ENCODE results near the gene SLFNL1. TPM values are rescaled to one million over a fixed set of nuclear protein-coding genes. Genes with fewer than 3 reads are reported as not detected.

SLFNL1 gene
- 0.37 and 0.39 TPM in 2 replicates for total RNA-seq (2021)
- Bru-seq, nascent RNA: percentile 32 among the genes with signal in this experiment
- percentile 30 among the genes with signal in this experiment for BruChase-seq, experiment 1, labeled RNA remaining after a 2-hour chase
- BruChase-seq, experiment 2, labeled RNA remaining after a 6-hour chase: percentile 26 among the genes with signal in this experiment
- long read RNA-seq, partial matches to known transcripts: 0 of 32 reads
- long read RNA-seq, other reads (novel, unspliced or antisense): 32 of 32 reads

DNA sequence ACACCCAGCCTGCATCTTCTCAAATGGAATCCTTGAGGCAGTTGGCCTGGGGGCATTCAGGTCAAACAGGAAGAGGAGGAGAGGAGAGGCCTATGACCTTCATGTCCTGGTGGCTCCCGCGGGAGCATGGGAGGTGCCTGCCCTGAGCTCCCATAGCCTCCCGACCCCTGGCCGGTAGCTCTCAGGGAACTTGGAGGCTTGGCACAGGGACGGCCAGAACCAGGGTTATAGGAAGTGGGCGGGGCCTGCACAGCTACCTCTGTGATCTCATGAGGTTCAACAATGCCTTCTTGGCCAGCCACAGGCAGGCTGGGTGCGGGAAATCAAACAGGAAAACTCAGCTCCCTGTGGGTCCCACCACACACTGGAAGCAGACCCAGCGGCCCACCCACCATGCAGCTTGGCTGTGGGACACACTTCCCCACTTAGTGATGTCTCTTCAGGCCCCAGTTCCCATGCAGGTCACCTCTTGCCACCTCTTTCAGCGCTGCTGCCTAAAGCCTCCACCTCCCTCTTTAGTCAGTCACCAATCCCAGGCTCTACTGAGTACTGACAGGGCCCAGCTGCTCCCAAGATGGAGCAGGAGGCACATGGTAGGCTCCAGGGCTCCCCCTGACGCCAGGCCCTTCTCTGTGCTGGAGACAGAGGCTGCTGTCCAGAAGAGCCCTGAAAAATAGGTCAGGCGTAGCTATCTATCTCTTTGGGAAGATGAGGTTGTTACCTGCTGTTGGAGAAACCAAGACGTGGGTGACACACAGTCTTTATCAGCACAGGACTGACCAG, at the start of gene SLFNL1:
SLFNL1 (minus strand) TSS at position 200 of the 783 bp plus-strand sequence. CDS start 1,065 bp downstream, outside the sequence.
- H3K27me3 ChIP-seq (replicated peaks; ENCODE audit: insufficient read depth, low read depth, low read length, poor library complexity): no peaks in the 10 kb centered on the region
- H3K4me3 ChIP-seq (ENCODE audit: low read depth, low read length, poor library complexity, severe bottlenecking): no peak within 1 kb of the TSS
- no peaks in the 10 kb centered on the region for H3K9me3 ChIP-seq (ENCODE audit: low read depth, low read length, poor library complexity, severe bottlenecking)
- intact Hi-C loops (cut with micrococcal nuclease; ENCODE audit: unreplicated experiment): no loop called here
- H3K4me1 ChIP-seq (ENCODE audit: insufficient read depth, low read length, poor library complexity, severe bottlenecking): no peaks in the 10 kb centered on the region
- no peak for DNase-seq (ENCODE audit: low spot score)
- ChIA-PET POLR2A (ENCODE audit: low non-redundant PET) (no interaction called here), CTCF (no interaction called here)
- H3K36me3 ChIP-seq (ENCODE audit: insufficient read depth, low read length, poor library complexity, severe bottlenecking): peaks cover 13% of the 10 kb centered on the region
- BruUV-seq (replicated peaks): no TSS peak
- peak within 1 kb of the TSS; percentile 46 for H3K27ac ChIP-seq (ENCODE audit: low read depth, low read length, poor library complexity, severe bottlenecking)
- no peak for TF ChIP-seq EZH2 (IDR thresholded peaks at IDR 0.05; ENCODE audit: borderline replicate concordance, low read depth, low read length, poor library complexity, severe bottlenecking)
- TF ChIP-seq, protein P1, sequence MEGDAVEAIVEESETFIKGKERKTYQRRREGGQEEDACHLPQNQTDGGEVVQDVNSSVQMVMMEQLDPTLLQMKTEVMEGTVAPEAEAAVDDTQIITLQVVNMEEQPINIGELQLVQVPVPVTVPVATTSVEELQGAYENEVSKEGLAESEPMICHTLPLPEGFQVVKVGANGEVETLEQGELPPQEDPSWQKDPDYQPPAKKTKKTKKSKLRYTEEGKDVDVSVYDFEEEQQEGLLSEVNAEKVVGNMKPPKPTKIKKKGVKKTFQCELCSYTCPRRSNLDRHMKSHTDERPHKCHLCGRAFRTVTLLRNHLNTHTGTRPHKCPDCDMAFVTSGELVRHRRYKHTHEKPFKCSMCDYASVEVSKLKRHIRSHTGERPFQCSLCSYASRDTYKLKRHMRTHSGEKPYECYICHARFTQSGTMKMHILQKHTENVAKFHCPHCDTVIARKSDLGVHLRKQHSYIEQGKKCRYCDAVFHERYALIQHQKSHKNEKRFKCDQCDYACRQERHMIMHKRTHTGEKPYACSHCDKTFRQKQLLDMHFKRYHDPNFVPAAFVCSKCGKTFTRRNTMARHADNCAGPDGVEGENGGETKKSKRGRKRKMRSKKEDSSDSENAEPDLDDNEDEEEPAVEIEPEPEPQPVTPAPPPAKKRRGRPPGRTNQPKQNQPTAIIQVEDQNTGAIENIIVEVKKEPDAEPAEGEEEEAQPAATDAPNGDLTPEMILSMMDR (conservative IDR thresholded peaks at IDR 0.05; ENCODE audit: low read depth, low read length): no peak

- H3K4me3 ChIP-seq (ENCODE audit: low read depth, low read length, poor library complexity, severe bottlenecking): no peak overlapping the region
- TF ChIP-seq, protein P1 (conservative IDR thresholded peaks at IDR 0.05; ENCODE audit: low read depth, low read length): no peak
- TF ChIP-seq EZH2 (IDR thresholded peaks at IDR 0.05; ENCODE audit: borderline replicate concordance, low read depth, low read length, poor library complexity, severe bottlenecking): no peak
- CTCF ChIA-PET: no interaction called here
- no peak for DNase-seq (ENCODE audit: low spot score)
- peaks cover 3% of the 10 kb centered on the region for H3K36me3 ChIP-seq (ENCODE audit: insufficient read depth, low read length, poor library complexity, severe bottlenecking)
- no TSS peak for BruUV-seq (replicated peaks)
- intact Hi-C loops (cut with micrococcal nuclease; ENCODE audit: unreplicated experiment): no loop called here
- H3K9me3 ChIP-seq (ENCODE audit: low read depth, low read length, poor library complexity, severe bottlenecking): no peaks in the 10 kb centered on the region
- H3K4me1 ChIP-seq (ENCODE audit: insufficient read depth, low read length, poor library complexity, severe bottlenecking): no peaks in the 10 kb centered on the region
- no peaks in the 10 kb centered on the region for H3K27me3 ChIP-seq (replicated peaks; ENCODE audit: insufficient read depth, low read depth, low read length, poor library complexity)
- H3K27ac ChIP-seq (ENCODE audit: low read depth, low read length, poor library complexity, severe bottlenecking): no peak overlapping the region
- POLR2A ChIA-PET (ENCODE audit: low non-redundant PET): no interaction called here
These were observed 35.4 kb upstream of the SLFNL1 start for GRCh38 chr1:41056907-41057306.

DNA sequence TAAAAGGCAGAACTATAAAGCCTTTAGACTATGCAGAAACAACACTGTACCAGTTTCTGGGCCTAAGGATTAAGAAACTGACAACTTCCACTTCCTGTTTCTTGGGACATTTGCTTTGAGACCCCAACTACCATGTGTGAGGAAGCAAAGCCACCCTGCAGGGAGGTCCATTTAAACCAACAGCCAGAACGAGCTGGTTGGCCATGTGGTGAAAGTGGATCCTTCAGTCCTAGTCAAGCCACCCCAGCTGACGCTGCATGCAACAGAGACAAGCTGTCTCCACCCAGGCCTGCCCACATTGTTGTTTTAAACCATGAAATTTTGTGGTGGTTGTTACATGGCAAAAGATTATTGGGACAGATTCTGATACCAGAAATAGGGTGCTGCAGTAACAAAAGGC, 31.8 kb upstream of the SLFNL1 start:
- no peak for DNase-seq (ENCODE audit: low spot score)
- POLR2A ChIA-PET (ENCODE audit: low non-redundant PET): no interaction called here
- no peaks in the 10 kb centered on the region for H3K9me3 ChIP-seq (ENCODE audit: low read depth, low read length, poor library complexity, severe bottlenecking)
- peaks cover 4% of the 10 kb centered on the region for H3K36me3 ChIP-seq (ENCODE audit: insufficient read depth, low read length, poor library complexity, severe bottlenecking)
- H3K27me3 ChIP-seq (replicated peaks; ENCODE audit: insufficient read depth, low read depth, low read length, poor library complexity): no peaks in the 10 kb centered on the region
- no peaks in the 10 kb centered on the region for H3K4me1 ChIP-seq (ENCODE audit: insufficient read depth, low read length, poor library complexity, severe bottlenecking)
- BruUV-seq (replicated peaks): no TSS peak
- H3K27ac ChIP-seq (ENCODE audit: low read depth, low read length, poor library complexity, severe bottlenecking): no peak overlapping the region
- TF ChIP-seq EZH2 (IDR thresholded peaks at IDR 0.05; ENCODE audit: borderline replicate concordance, low read depth, low read length, poor library complexity, severe bottlenecking): no peak
- TF ChIP-seq, protein P1 (conservative IDR thresholded peaks at IDR 0.05; ENCODE audit: low read depth, low read length): no peak
- CTCF ChIA-PET: no interaction called here
- intact Hi-C loops (cut with micrococcal nuclease; ENCODE audit: unreplicated experiment): no loop called here
- no peak overlapping the region for H3K4me3 ChIP-seq (ENCODE audit: low read depth, low read length, poor library complexity, severe bottlenecking)
